Upper lobe of left lung (tissue), 6 donors: ENCODE measurements around the gene DCDC2B. TPM values are rescaled to one million over a fixed set of nuclear protein-coding genes. Genes with fewer than 3 reads are reported as not detected.

Experiments used
- ATAC-seq, 2 donors: fragments of 200-7000 bp; cut with Tn5 transposase; one replicate each; pipeline ENCODE4 v1.9.1; 2022; ENCODE audit warnings: mild to moderate bottlenecking in 2 of 2, moderate library complexity in 2 of 2; ENCODE audit not compliant: low FRiP score in 2 of 2
- DNase-seq, 2 donors: peaks; one replicate each; pipeline ENCODE4 v3.0.0-alpha.2; 2019 to 2020
- H3K27ac ChIP-seq, 4 donors: fragments of 200-600 bp; sonication (generic); one replicate each; pipeline ENCODE4 v1.5.1; 2016 to 2019
- H3K27me3 ChIP-seq, 4 donors: fragments of 200-600 bp; sonication (generic); one replicate each; pipeline ENCODE4 v1.5.1; 2017 to 2019
- H3K36me3 ChIP-seq, 4 donors: fragments of 200-600 bp; sonication (generic); one replicate each; pipeline ENCODE4 v1.5.1; 2016 to 2019
- H3K4me1 ChIP-seq, 4 donors: fragments of 200-600 bp; sonication (generic); one replicate each; pipeline ENCODE4 v1.5.1; 2018 to 2019
- H3K4me3 ChIP-seq, 4 donors: fragments of 200-600 bp; sonication (generic); one replicate each; pipeline ENCODE4 v1.5.1; 2017 to 2019; ENCODE audit warnings: mild to moderate bottlenecking in 2 of 4, moderate library complexity in 1 of 4
- H3K9me3 ChIP-seq, 4 donors: fragments of 200-600 bp; sonication (generic); one replicate each; pipeline ENCODE4 v1.5.1; 2018 to 2019
- CTCF ChIP-seq, 6 experiments: fragments of 450-650 bp in 4 of 6; fragments of 200-600 bp in 2 of 6; sonication (generic) in 2 of 6; IDR thresholded peaks; one replicate each; pipeline ENCODE4 v1.5.1; 2016 to 2019; ENCODE audit warnings: antibody characterized with exemption in 6 of 6
- EP300 ChIP-seq, 4 donors: sonication (generic); formaldehyde crosslinking; IDR thresholded peaks; one replicate each; pipeline ENCODE4 v1.5.1; 2017; ENCODE audit warnings: antibody characterized with exemption in 4 of 4, control low read depth in 2 of 4
- POLR2A ChIP-seq, 4 donors: fragments of 450-650 bp; IDR thresholded peaks; one replicate each; pipeline ENCODE4 v1.5.1; 2016 to 2017; ENCODE audit warnings: antibody characterized with exemption in 4 of 4, mild to moderate bottlenecking in 2 of 4
- POLR2AphosphoS5 ChIP-seq, 2 donors: sonication (generic); formaldehyde crosslinking; IDR thresholded peaks; one replicate each; pipeline ENCODE4 v1.5.1; 2017; ENCODE audit warnings: antibody characterized with exemption in 2 of 2
- WGBS, 2 donors: methylation state at CpG; one replicate each; pipeline ENCODE4 v1.1.5; 2017 to 2018; 5-methylcytosine and 5-hydroxymethylcytosine counted together
- total RNA-seq, 6 donors: library from RNA; depleted of rRNA in 4 of 6; stranded (reverse); fragments of >200 nt in 4 of 6; gene quantifications; one replicate each; pipeline versions ENCODE4 v1.1.0 to v1.2.1, GENCODE V29; 2016 to 2021
- donor health status: DM: no; HTN: no; CAD: no; lungs with moderate emphysema.
- donor health status: DM: no; HTN: yes; CAD: no; lungs with severe emphysema.

The DCDC2B gene
- total RNA-seq, 6 donors from 2014 or later, result 0.11 to 11.4 (median 4.5) TPM

GRCh38 chr1:32208469-32208868, 420 bp upstream of the DCDC2B start:
- DNase-seq, result no peak
- no peak overlapping the region for H3K27ac ChIP-seq
- ATAC-seq, result no peak
- H3K27me3 ChIP-seq, result no peaks in the 10 kb centered on the region
- no peaks in the 10 kb centered on the region for H3K36me3 ChIP-seq
- H3K9me3 ChIP-seq, result no peaks in the 10 kb centered on the region
- 82 to 86% methylated on average over 6 of the region's 6 CpGs for WGBS, 2 donors
- H3K4me3 ChIP-seq, result no peak overlapping the region
- no peak for TF ChIP-seq CTCF (IDR thresholded peaks at IDR 0.05)
- no peak for TF ChIP-seq POLR2AphosphoS5 (IDR thresholded peaks at IDR 0.05)
- TF ChIP-seq POLR2A (IDR thresholded peaks at IDR 0.05), result no peak
- H3K4me1 ChIP-seq, result peaks cover 9 to 20% (median 14%) of the 10 kb centered on the region in 4 donors

GRCh38 chr1:32215629-32216480, 7.0 kb downstream of the DCDC2B start:
- Histone ChIP-seq H3K27ac (peak overlapping the region in 1 of 4 donors; percentile 15), H3K4me1 (peaks cover 2 to 14% (median 5%) of the 10 kb centered on the region in 4 donors), H3K4me3 (no peak overlapping the region), H3K9me3 (no peaks in the 10 kb centered on the region), H3K36me3 (peaks cover 6 to 44% (median 24%) of the 10 kb centered on the region in 4 donors), H3K27me3 (no peaks in the 10 kb centered on the region)
- WGBS, 2 donors, result 73 to 93% methylated on average over 7 to 9 of the region's 10 CpGs
- ATAC-seq (peak; percentile 81 to 82), DNase-seq (peak in 1 of 2 donors; percentile 48)
- TF ChIP-seq POLR2A (IDR thresholded peaks at IDR 0.05) (no peak), POLR2AphosphoS5 (IDR thresholded peaks at IDR 0.05) (no peak), EP300 (IDR thresholded peaks at IDR 0.05) (no peak), CTCF (IDR thresholded peaks at IDR 0.05) (peak; percentile 65 to 78 (median 72))

GRCh38 chr1:32216566-32216965, 7.7 kb downstream of the DCDC2B start:
- Histone ChIP-seq H3K27me3 (no peaks in the 10 kb centered on the region), H3K4me1 (peaks cover 8 to 21% (median 12%) of the 10 kb centered on the region in 4 donors), H3K9me3 (no peaks in the 10 kb centered on the region), H3K27ac (no peak overlapping the region), H3K36me3 (peaks cover 6 to 44% (median 24%) of the 10 kb centered on the region in 4 donors), H3K4me3 (no peak overlapping the region)
- DNase-seq, result no peak
- WGBS, 2 donors, result 74 to 95% methylated on average over 4 to 5 of the region's 5 CpGs
- TF ChIP-seq POLR2AphosphoS5 (IDR thresholded peaks at IDR 0.05), result no peak
- TF ChIP-seq CTCF (IDR thresholded peaks at IDR 0.05), result no peak
- no peak for TF ChIP-seq POLR2A (IDR thresholded peaks at IDR 0.05)
- TF ChIP-seq EP300 (IDR thresholded peaks at IDR 0.05), result no peak
- no peak for ATAC-seq

- Histone ChIP-seq H3K4me1 (peaks cover 19 to 38% (median 27%) of the 10 kb centered on the region in 4 donors), H3K9me3 (no peaks in the 10 kb centered on the region), H3K27ac (no peak overlapping the region), H3K4me3 (no peak overlapping the region), H3K36me3 (peaks cover 6 to 45% (median 26%) of the 10 kb centered on the region in 4 donors), H3K27me3 (no peaks in the 10 kb centered on the region)
- no peak for DNase-seq
- TF ChIP-seq POLR2A (IDR thresholded peaks at IDR 0.05), result no peak
- TF ChIP-seq POLR2AphosphoS5 (IDR thresholded peaks at IDR 0.05), result no peak
- no peak for TF ChIP-seq CTCF (IDR thresholded peaks at IDR 0.05)
- TF ChIP-seq EP300 (IDR thresholded peaks at IDR 0.05), result no peak
- ATAC-seq, result no peak
- 83 to 85% methylated on average over 7 of the region's 7 CpGs for WGBS, 2 donors
Measured at GRCh38 chr1:32219022-32219421, 10.1 kb downstream of the DCDC2B start.
